T-cell (primary cell): Measurements from ENCODE around the gene SCGB3A1. TPM values are rescaled to one million over a fixed set of nuclear protein-coding genes. Genes with fewer than 3 reads are reported as not detected.

Experiments
- ATAC-seq, 4 experiments: fragments of 200-7000 bp in 3 of 4; fragments of 150-1000 bp in 1 of 4; cut with Tn5 transposase; replicated peaks in 1 of 4; 1 replicate in 3 of 4; 2 replicates in 1 of 4; pipeline ENCODE4 v1.10.0; 2021; ENCODE audit warnings: moderate library complexity in 3 of 4, mild to moderate bottlenecking in 2 of 4, moderate number of reproducible peaks in 1 of 4
- CTCF ChIA-PET, 2 donors: fragments of 300-600 bp; sonication (Branson Sonifier 250); formaldehyde crosslinking; loops; one replicate each; lab custom pipeline; 2022; ENCODE audit warnings: antibody characterized with exemption in 2 of 2; lab: Charles Lee
- POLR2A ChIA-PET, 2 donors: fragments of 300-600 bp; sonication (Branson Sonifier 250); formaldehyde crosslinking; loops; one replicate each; lab custom pipeline; 2022; ENCODE audit warnings: antibody characterized with exemption in 2 of 2; lab: Charles Lee
- DNase-seq, 35 experiments: peaks; one replicate each; pipeline versions ENCODE4 v3.0.0 to v3.0.0-alpha.2; 2013 to 2023
- H3K27ac ChIP-seq: one replicate; pipeline ENCODE4 v1.5.1; 2013; ENCODE audit warnings: low read length
- H3K27me3 ChIP-seq, 2 experiments: replicated peaks in 1 of 2; 1 replicate in 1 of 2; 2 replicates in 1 of 2; pipeline versions ENCODE4 v1.6.1 to v1.7.0; 2013; ENCODE audit warnings: low read length in 1 of 2, mixed read lengths in 1 of 2; ENCODE audit not compliant: control insufficient read depth in 2 of 2, insufficient read depth in 2 of 2; ENCODE audit errors: extremely low read depth in 1 of 2
- H3K36me3 ChIP-seq, 2 donors: 1 replicate in 1 of 2; 2 replicates in 1 of 2; pipeline versions ENCODE4 v1.6.1 to v1.7.0; 2013; ENCODE audit warnings: low read length in 1 of 2; ENCODE audit not compliant: control insufficient read depth in 2 of 2, insufficient read depth in 1 of 2; ENCODE audit errors: extremely low read depth in 1 of 2
- H3K4me1 ChIP-seq, 2 experiments: 1 replicate in 1 of 2; 2 replicates in 1 of 2; pipeline versions ENCODE4 v1.6.1 to v1.7.0; 2013; ENCODE audit warnings: low read length in 2 of 2, mixed read lengths in 1 of 2; ENCODE audit not compliant: insufficient read depth in 2 of 2, control insufficient read depth in 1 of 2; ENCODE audit errors: extremely low read depth in 1 of 2
- H3K4me3 ChIP-seq, 2 donors: 1 replicate in 1 of 2; 2 replicates in 1 of 2; pipeline versions ENCODE4 v1.5.1 to v1.7.0; 2013; ENCODE audit warnings: mild to moderate bottlenecking in 2 of 2, low read length in 1 of 2, moderate library complexity in 1 of 2; ENCODE audit not compliant: control insufficient read depth in 1 of 2; ENCODE audit errors: extremely low read depth in 1 of 2
- H3K9me3 ChIP-seq: 2 replicates; pipeline ENCODE4 v1.7.0; 2013
- H3K27ac Mint-ChIP-seq, 2 donors: one replicate each; pipeline ENCODE4 v1.8.0; 2020 to 2021; ENCODE audit warnings: mild to moderate bottlenecking in 2 of 2, mixed read lengths in 2 of 2
- H3K27me3 Mint-ChIP-seq, 2 donors: one replicate each; pipeline ENCODE4 v1.8.0; 2021 to 2022; ENCODE audit warnings: mixed read lengths in 2 of 2
- H3K36me3 Mint-ChIP-seq: one replicate; pipeline ENCODE4 v1.8.0; 2021; ENCODE audit warnings: mixed read lengths
- H3K4me1 Mint-ChIP-seq, 3 donors: one replicate each; pipeline ENCODE4 v1.8.0; 2020 to 2022; ENCODE audit warnings: mixed read lengths in 3 of 3, mild to moderate bottlenecking in 1 of 3
- H3K4me3 Mint-ChIP-seq, 3 donors: one replicate each; pipeline ENCODE4 v1.8.0; 2020 to 2022; ENCODE audit warnings: mild to moderate bottlenecking in 3 of 3, mixed read lengths in 3 of 3, moderate library complexity in 3 of 3
- H3K9me3 Mint-ChIP-seq, 3 donors: one replicate each; pipeline ENCODE4 v1.8.0; 2020 to 2022; ENCODE audit warnings: mixed read lengths in 3 of 3
- WGBS: methylation state at CpG from one replicate; pipeline ENCODE4 v1.1.5; 2013; ENCODE audit warnings: missing lambda C conversion rate; ENCODE audit not compliant: insufficient coverage; 5-methylcytosine and 5-hydroxymethylcytosine counted together
- total RNA-seq, 35 experiments: library from RNA in 6 of 35; stranded (reverse) in 6 of 35; fragments of 120-200 nt in 1 of 35; gene quantifications; one replicate each; pipeline versions ENCODE4 v1.2.1 to v1.2.4 and lab custom pipeline; 2013 to 2026

SCGB3A1 gene
- total RNA-seq, 5 donors from 2014 or later (not counting 1 experiment from before 2014, with no cell fraction given), result 0.92 to 0.99 TPM; not detected in 3

DNA sequence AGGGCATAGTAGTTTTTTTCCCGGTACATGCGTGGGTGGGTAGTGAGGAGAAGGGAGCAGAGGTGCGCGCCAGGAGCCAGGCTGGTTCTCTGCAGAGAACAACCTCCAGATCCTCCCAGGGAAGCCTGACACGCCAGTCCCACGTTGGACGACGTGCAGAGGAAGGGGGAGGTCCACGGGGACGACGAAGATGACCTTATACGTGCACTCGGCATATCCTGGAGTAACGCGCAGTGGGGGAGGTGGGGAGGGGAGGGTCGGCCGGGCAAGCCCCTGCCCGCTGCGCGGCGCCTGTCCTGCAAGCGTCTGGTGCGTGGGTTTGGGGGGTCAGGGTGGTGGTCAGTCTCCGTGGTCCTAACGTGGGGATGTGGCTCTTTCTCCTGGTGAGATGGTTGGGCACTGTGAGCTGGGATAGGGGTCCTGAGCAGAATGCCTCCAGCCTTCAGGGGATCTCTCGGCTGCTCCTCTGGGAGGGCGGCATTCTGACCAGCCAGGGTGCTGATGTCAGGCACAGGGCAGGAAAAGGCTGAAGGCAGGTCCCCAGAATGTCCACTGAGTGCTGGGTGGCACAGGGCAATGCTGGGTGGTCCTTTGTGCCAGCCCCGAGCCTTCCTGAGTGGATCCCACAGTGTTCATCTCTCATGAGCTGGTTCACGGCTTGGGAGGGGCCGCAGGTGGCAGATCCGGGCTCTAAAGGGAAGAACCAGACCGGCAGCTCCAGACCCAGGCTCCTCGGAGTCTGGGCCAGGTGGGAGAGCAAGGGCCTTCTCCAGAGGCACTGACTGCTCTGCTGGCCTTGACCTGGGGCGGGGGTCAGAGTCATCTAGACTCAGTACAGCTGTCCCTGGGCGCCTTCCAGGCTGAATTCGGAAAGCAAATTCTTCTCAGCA lies 10.5 kb upstream of the SCGB3A1 start:
- Mint-ChIP-seq H3K27ac (no peak overlapping the region), H3K9me3 (no peaks in the 10 kb centered on the region), H3K4me1 (peaks cover 0 to 7% (median 2%) of the 10 kb centered on the region in 3 donors), H3K36me3 (no peaks in the 10 kb centered on the region), H3K4me3 (no peak overlapping the region), H3K27me3 (peaks cover 0 to 4% of the 10 kb centered on the region in 2 donors)
- no peaks in the 10 kb centered on the region for H3K4me1 ChIP-seq
- peaks cover 0 to 18% of the 10 kb centered on the region in 2 experiments for H3K27me3 ChIP-seq
- peak in 1 of 35 experiments; percentile 24 for DNase-seq
- H3K4me3 ChIP-seq, result no peak overlapping the region
- POLR2A ChIA-PET, result no interaction called here
- CTCF ChIA-PET, result interaction anchor here in 1 of 2 donors (0.9 kb wide), 1 partner anchor 116 kb away, joined by 3 read pairs; no protein-coding TSS in a partner anchor
- no peaks in the 10 kb centered on the region for H3K9me3 ChIP-seq
- ATAC-seq, result no peak
- WGBS, result 88% methylated on average over 28 of the region's 36 CpGs
- H3K27ac ChIP-seq, result no peak overlapping the region
- no peaks in the 10 kb centered on the region for H3K36me3 ChIP-seq

DNA sequence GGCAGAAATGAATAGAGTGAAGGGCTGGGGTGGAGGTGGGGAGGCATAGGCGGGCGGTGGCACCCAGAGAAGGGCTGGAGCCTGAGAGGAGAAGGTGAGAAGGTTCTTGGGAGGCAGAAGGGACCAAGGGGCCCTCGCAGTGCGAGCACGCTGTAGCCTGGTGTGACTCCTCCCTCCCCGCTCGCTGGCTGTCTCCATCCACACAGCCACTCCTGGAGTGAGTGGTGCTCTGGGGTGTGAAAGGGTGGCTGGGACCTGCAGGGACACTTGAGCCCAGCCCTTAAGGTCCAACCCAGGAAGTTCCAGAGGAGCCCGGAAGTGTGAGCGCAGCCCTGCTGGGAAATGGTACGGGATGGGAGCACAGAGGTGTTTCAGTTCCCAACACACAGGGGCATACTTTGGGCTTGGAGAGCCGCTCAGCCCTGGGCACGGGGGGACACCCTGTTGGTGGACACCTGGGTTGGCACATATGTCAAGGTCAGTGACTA lies 9.3 kb upstream of the SCGB3A1 start:
- CTCF ChIA-PET, result no interaction called here
- Histone ChIP-seq H3K27me3 (peaks cover 0 to 10% of the 10 kb centered on the region in 2 experiments), H3K9me3 (no peaks in the 10 kb centered on the region), H3K27ac (no peak overlapping the region), H3K4me3 (no peak overlapping the region), H3K4me1 (no peaks in the 10 kb centered on the region), H3K36me3 (no peaks in the 10 kb centered on the region)
- no peaks in the 10 kb centered on the region for H3K4me1 Mint-ChIP-seq
- ATAC-seq, result no peak
- H3K9me3 Mint-ChIP-seq, result no peaks in the 10 kb centered on the region
- H3K27me3 Mint-ChIP-seq, result peaks cover 0 to 4% of the 10 kb centered on the region in 2 donors
- POLR2A ChIA-PET, result no interaction called here
- H3K4me3 Mint-ChIP-seq, result no peak overlapping the region
- no peaks in the 10 kb centered on the region for H3K36me3 Mint-ChIP-seq
- WGBS, result 96% methylated on average over 5 of the region's 12 CpGs
- H3K27ac Mint-ChIP-seq, result no peak overlapping the region
- DNase-seq, result peak in 1 of 35 experiments; percentile 4

DNA sequence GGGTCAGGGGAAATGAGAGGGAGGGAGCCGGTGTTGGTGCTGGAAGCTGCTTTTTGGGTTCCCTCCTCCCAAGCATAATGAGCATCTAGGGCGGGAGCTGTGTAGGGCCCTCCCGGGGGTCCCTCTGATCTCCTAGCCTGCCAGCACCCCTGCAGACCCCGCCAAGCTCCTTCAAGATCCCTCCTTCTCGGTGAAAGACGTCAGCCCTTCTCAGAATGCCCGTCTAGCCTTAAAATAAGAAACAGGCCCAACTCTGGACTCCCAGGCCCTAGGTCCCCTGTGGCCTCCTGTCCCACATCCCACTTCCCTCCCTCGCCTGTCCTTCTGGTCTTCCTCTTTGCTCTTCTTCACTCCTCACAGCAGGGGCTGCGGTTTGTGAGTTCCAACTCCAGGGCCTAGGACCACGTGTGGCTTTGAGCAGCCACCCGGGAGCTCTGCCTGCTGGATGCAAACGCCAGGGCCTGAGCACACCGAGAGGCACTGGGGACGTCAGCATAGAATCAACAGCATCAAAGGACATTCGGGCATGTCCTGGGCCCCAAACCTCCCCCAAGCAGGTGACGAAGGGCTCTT lies 8.8 kb upstream of the SCGB3A1 start:
- Mint-ChIP-seq H3K4me3 (no peak overlapping the region), H3K36me3 (no peaks in the 10 kb centered on the region), H3K9me3 (no peaks in the 10 kb centered on the region), H3K27me3 (peaks cover 0 to 4% of the 10 kb centered on the region in 2 donors), H3K4me1 (no peaks in the 10 kb centered on the region), H3K27ac (no peak overlapping the region)
- no peak overlapping the region for H3K27ac ChIP-seq
- no peaks in the 10 kb centered on the region for H3K4me1 ChIP-seq
- ChIA-PET CTCF (interaction anchor here in 1 of 2 donors (0.6 kb wide), 1 partner anchor 55 kb away, joined by 3 read pairs; no protein-coding TSS in a partner anchor), POLR2A (no interaction called here)
- H3K36me3 ChIP-seq, result no peaks in the 10 kb centered on the region
- DNase-seq, result peak in 1 of 35 experiments; percentile 20
- WGBS, result 86% methylated on average over 9 of the region's 16 CpGs
- H3K27me3 ChIP-seq, result peaks cover 0 to 9% of the 10 kb centered on the region in 2 experiments
- H3K4me3 ChIP-seq, result no peak overlapping the region
- no peak for ATAC-seq
- no peaks in the 10 kb centered on the region for H3K9me3 ChIP-seq

DNA sequence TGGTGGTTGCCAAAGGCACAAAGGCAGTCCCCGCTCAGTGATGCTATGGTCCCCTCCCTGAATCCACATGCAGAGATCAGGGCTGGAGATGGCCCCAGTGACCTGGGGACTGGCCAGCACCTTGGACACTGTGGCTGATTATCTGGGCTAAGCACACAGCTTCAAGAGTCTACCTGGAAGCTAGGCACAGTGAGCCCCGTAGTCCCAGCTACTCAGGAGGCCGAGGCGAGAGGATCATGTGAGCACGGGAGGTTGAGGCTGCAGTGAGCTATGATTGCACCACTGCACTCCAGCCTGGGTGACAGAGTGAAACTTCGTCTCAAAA lies 8.3 kb upstream of the SCGB3A1 start:
- H3K9me3 Mint-ChIP-seq, result no peaks in the 10 kb centered on the region
- no peaks in the 10 kb centered on the region for H3K9me3 ChIP-seq
- H3K27ac ChIP-seq, result no peak overlapping the region
- ATAC-seq, result no peak
- no peaks in the 10 kb centered on the region for H3K4me1 Mint-ChIP-seq
- no peaks in the 10 kb centered on the region for H3K36me3 Mint-ChIP-seq
- WGBS, result 87% methylated on average over 6 of the region's 6 CpGs
- H3K4me1 ChIP-seq, result no peaks in the 10 kb centered on the region
- H3K4me3 Mint-ChIP-seq, result no peak overlapping the region
- no peak overlapping the region for H3K4me3 ChIP-seq
- CTCF ChIA-PET, result interaction anchor here in 1 of 2 donors (0.6 kb wide), 1 partner anchor 55 kb away, joined by 3 read pairs; no protein-coding TSS in a partner anchor
- no peak for DNase-seq
- POLR2A ChIA-PET, result no interaction called here
- peaks cover 0 to 4% of the 10 kb centered on the region in 2 donors for H3K27me3 Mint-ChIP-seq
- H3K27ac Mint-ChIP-seq, result no peak overlapping the region
- peaks cover 0 to 9% of the 10 kb centered on the region in 2 experiments for H3K27me3 ChIP-seq
- H3K36me3 ChIP-seq, result no peaks in the 10 kb centered on the region

DNA sequence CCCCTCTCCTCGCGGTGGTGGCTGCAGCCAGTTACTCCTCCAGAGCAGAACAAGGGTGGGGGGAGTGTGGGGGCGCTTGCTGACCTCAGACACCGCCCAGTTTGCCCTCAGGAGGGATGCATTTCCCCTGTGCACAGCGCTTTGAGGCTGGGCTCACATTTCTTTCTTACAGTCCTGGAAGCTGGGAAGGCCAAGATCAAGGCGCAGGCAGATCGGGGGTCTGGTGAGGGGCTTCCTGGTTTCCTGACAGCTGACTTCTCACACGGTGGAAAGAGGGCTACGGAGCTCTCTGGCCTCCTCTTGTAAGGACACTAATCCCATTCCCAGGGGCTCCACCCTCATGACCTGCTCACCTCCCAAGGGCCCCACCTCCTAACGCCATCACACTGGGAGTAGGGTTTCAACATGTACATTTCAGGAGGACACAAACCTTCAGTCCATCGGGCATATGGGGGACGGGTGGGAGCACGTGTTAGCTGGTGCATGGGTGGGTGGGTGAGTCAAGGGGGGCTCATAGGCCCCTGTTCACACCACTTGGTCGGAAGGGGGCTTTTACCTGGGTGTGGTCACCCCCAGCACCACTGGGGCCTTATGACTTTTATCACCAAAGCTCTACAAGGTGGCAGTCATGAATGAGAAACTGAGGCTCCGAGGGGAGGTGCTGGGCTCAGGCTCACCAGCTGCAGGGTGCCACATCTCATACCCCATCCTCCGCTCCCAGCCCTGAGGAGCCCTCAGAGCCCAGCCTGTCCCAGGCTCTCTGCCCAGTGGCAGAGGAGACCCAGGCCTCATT lies 7.7 kb upstream of the SCGB3A1 start:
- H3K4me1 ChIP-seq, result no peaks in the 10 kb centered on the region
- ChIA-PET POLR2A (no interaction called here), CTCF (interaction anchor here in 1 of 2 donors (0.6 kb wide), 1 partner anchor 54 kb away, joined by 3 read pairs; no protein-coding TSS in a partner anchor)
- H3K27ac ChIP-seq, result no peak overlapping the region
- no peaks in the 10 kb centered on the region for H3K9me3 Mint-ChIP-seq
- H3K27me3 Mint-ChIP-seq, result peaks cover 1 to 4% of the 10 kb centered on the region in 2 donors
- DNase-seq (peak in 1 of 35 experiments; percentile 16), ATAC-seq (no peak)
- H3K4me3 ChIP-seq, result no peak overlapping the region
- no peaks in the 10 kb centered on the region for H3K36me3 Mint-ChIP-seq
- H3K9me3 ChIP-seq, result no peaks in the 10 kb centered on the region
- peaks cover 0 to 10% of the 10 kb centered on the region in 2 experiments for H3K27me3 ChIP-seq
- H3K4me1 Mint-ChIP-seq, result no peaks in the 10 kb centered on the region
- H3K36me3 ChIP-seq, result no peaks in the 10 kb centered on the region
- no peak overlapping the region for H3K4me3 Mint-ChIP-seq
- H3K27ac Mint-ChIP-seq, result no peak overlapping the region
- WGBS, result 84% methylated on average over 6 of the region's 16 CpGs

DNA sequence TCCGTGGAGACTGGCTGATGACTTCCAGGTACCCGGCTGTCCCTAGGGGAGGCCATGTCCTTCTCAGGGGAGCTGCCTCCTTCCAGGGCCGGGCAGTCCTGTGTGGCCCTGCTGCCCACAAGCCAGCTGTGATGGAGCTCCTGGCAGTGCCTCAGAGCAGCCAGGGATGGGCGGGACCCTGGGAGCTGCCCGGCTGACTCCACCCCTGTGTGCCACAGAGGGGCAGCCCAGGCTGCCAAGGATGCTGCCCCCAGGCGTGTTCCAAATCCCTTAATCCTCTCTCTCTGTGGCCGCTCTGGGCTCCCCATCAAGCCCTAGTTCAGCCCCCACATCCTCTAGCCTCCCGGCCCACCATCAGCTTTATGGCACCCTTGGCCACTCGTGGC lies 7.0 kb upstream of the SCGB3A1 start:
- Histone ChIP-seq H3K4me1 (no peaks in the 10 kb centered on the region), H3K4me3 (no peak overlapping the region), H3K27me3 (peaks cover 0 to 17% of the 10 kb centered on the region in 2 experiments), H3K9me3 (no peaks in the 10 kb centered on the region), H3K27ac (no peak overlapping the region), H3K36me3 (no peaks in the 10 kb centered on the region)
- DNase-seq (no peak), ATAC-seq (no peak)
- no peaks in the 10 kb centered on the region for H3K36me3 Mint-ChIP-seq
- no peaks in the 10 kb centered on the region for H3K9me3 Mint-ChIP-seq
- H3K4me3 Mint-ChIP-seq, result no peak overlapping the region
- peaks cover 8 to 9% of the 10 kb centered on the region in 2 donors for H3K27me3 Mint-ChIP-seq
- ChIA-PET POLR2A (no interaction called here), CTCF (no interaction called here)
- 75% methylated on average over 8 of the region's 9 CpGs for WGBS
- H3K27ac Mint-ChIP-seq, result no peak overlapping the region
- H3K4me1 Mint-ChIP-seq, result no peaks in the 10 kb centered on the region
